ENCODE data around the gene ATXN7.

ATXN7 gene

GRCh38 chr3:63981980-63982379 is 118.3 kb downstream of the ATXN7 start:
- no peak for DNase-seq (ENCODE audit: low read depth in 2 of 3, low spot score in 2 of 3)

GRCh38 chr3:63984391-63984790 is 120.7 kb downstream of the ATXN7 start:
- DNase-seq (ENCODE audit: low read depth in 2 of 3, low spot score in 2 of 3): no peak

GRCh38 chr3:63986146-63986545 is 122.5 kb downstream of the ATXN7 start:
- no peak for DNase-seq (ENCODE audit: low read depth in 2 of 3, low spot score in 2 of 3)

- no peak for DNase-seq (ENCODE audit: low read depth in 2 of 3, low spot score in 2 of 3)
These were observed 123.2 kb downstream of the ATXN7 start for GRCh38 chr3:63986831-63987230.

GRCh38 chr3:63988943-63989342 is 125.3 kb downstream of the ATXN7 start:
- DNase-seq (ENCODE audit: low read depth in 2 of 3, low spot score in 2 of 3): no peak

- DNase-seq (ENCODE audit: low read depth in 2 of 3, low spot score in 2 of 3): no peak
These were observed 126.5 kb downstream of the ATXN7 start for GRCh38 chr3:63990204-63990603.

- no peak for DNase-seq (ENCODE audit: low read depth in 2 of 3, low spot score in 2 of 3)
These were observed 127.1 kb downstream of the ATXN7 start for GRCh38 chr3:63990733-63991132.

GRCh38 chr3:63991666-63992065 is 128.0 kb downstream of the ATXN7 start:
- no peak for DNase-seq (ENCODE audit: low read depth in 2 of 3, low spot score in 2 of 3)

GRCh38 chr3:63992516-63993209 is 129.0 kb downstream of the ATXN7 start:
- no peak for DNase-seq (ENCODE audit: low read depth in 2 of 3, low spot score in 2 of 3)

- no peak for DNase-seq (ENCODE audit: low read depth in 2 of 3, low spot score in 2 of 3)
These were observed 130.0 kb downstream of the ATXN7 start for GRCh38 chr3:63993653-63994079.

- DNase-seq (ENCODE audit: low read depth in 2 of 3, low spot score in 2 of 3): no peak
These were observed 131.4 kb downstream of the ATXN7 start for GRCh38 chr3:63995086-63995485.

GRCh38 chr3:63998852-63999754 is 135.4 kb downstream of the ATXN7 start:
- no peak for DNase-seq (ENCODE audit: low read depth in 2 of 3, low spot score in 2 of 3)

GRCh38 chr3:64000453-64001055 is 136.9 kb downstream of the ATXN7 start:
- no peak for DNase-seq (ENCODE audit: low read depth in 2 of 3, low spot score in 2 of 3)

- no peak for DNase-seq (ENCODE audit: low read depth in 2 of 3, low spot score in 2 of 3)
These were observed 138.6 kb downstream of the ATXN7 start for GRCh38 chr3:64002233-64002632.

GRCh38 chr3:64003589-64003988 is 139.9 kb downstream of the ATXN7 start:
- DNase-seq (ENCODE audit: low read depth in 2 of 3, low spot score in 2 of 3): no peak

GRCh38 chr3:64008017-64008416 is 144.3 kb downstream of the ATXN7 start:
- DNase-seq (ENCODE audit: low read depth in 2 of 3, low spot score in 2 of 3): no peak

GRCh38 chr3:64008487-64009351 is 145.1 kb downstream of the ATXN7 start:
- no peak for DNase-seq (ENCODE audit: low read depth in 2 of 3, low spot score in 2 of 3)

GRCh38 chr3:64009528-64009927 is 145.9 kb downstream of the ATXN7 start:
- DNase-seq (ENCODE audit: low read depth in 2 of 3, low spot score in 2 of 3): no peak

GRCh38 chr3:64010199-64010598 is 146.5 kb downstream of the ATXN7 start:
- no peak for DNase-seq (ENCODE audit: low read depth in 2 of 3, low spot score in 2 of 3)

- no peak for DNase-seq (ENCODE audit: low read depth in 2 of 3, low spot score in 2 of 3)
These were observed 148.0 kb downstream of the ATXN7 start for GRCh38 chr3:64011685-64012084.
